SK-N-SH treated with all-trans-retinoic acid at 6 μM for 48 hours (cell line): ENCODE results near the gene MMS22L.

Experiments used
- ATAC-seq: fragments of 200-7000 bp; cut with Tn5 transposase; 3 replicates; pipeline ENCODE4 v1.9.1; 2020; ENCODE audit warnings: mild to moderate bottlenecking, moderate library complexity
- ARNTL ChIP-seq: fragments of 450-650 bp; formaldehyde crosslinking; IDR thresholded peaks from 2 replicates; pipeline ENCODE4 v1.5.0; 2020; ENCODE audit warnings: low read depth, mild to moderate bottlenecking, moderate library complexity, borderline replicate concordance
- BACH2 ChIP-seq: fragments of 250-450 bp; sonication (Bioruptor Pico); IDR thresholded peaks from 2 replicates; pipeline ENCODE4 v1.9.0; 2021; ENCODE audit warnings: mild to moderate bottlenecking, borderline replicate concordance
- CREB5 ChIP-seq: fragments of 250-450 bp; sonication (Bioruptor Pico); IDR thresholded peaks from 2 replicates; pipeline ENCODE4 v1.5.1; 2020; ENCODE audit warnings: low read depth, mild to moderate bottlenecking, moderate library complexity
- CSDC2 ChIP-seq: fragments of 250-450 bp; sonication (Bioruptor Pico); IDR thresholded peaks from 2 replicates; pipeline ENCODE4 v1.5.0; 2020; ENCODE audit warnings: mild to moderate bottlenecking, moderate library complexity
- CSRNP3 ChIP-seq: fragments of 250-450 bp; sonication (Bioruptor Pico); IDR thresholded peaks from 2 replicates; pipeline ENCODE4 v1.5.1; 2021; ENCODE audit warnings: mild to moderate bottlenecking, moderate library complexity
- ESRRG ChIP-seq: fragments of 250-450 bp; sonication (Bioruptor Pico); IDR thresholded peaks from 2 replicates; pipeline ENCODE4 v1.6.1; 2021; ENCODE audit warnings: mild to moderate bottlenecking
- GLIS3 ChIP-seq: fragments of 250-450 bp; sonication (Bioruptor Pico); IDR thresholded peaks from 2 replicates; pipeline ENCODE4 v1.5.0; 2020; ENCODE audit warnings: mild to moderate bottlenecking, moderate library complexity
- ISL1 ChIP-seq: fragments of 250-450 bp; sonication (Bioruptor Pico); IDR thresholded peaks from 2 replicates; pipeline ENCODE4 v2.1.2; 2022; ENCODE audit warnings: mild to moderate bottlenecking, moderate library complexity
- PATZ1 ChIP-seq: fragments of 250-450 bp; sonication (Bioruptor Pico); IDR thresholded peaks from 2 replicates; pipeline ENCODE4 v1.8.0; 2020; ENCODE audit warnings: mild to moderate bottlenecking, moderate library complexity, borderline replicate concordance
- PPARA ChIP-seq: fragments of 250-450 bp; sonication (Bioruptor Pico); IDR thresholded peaks from 2 replicates; pipeline ENCODE4 v1.5.0; 2020; ENCODE audit warnings: mild to moderate bottlenecking, borderline replicate concordance
- RARB ChIP-seq: fragments of 250-450 bp; sonication (Bioruptor Pico); IDR thresholded peaks from 2 replicates; pipeline ENCODE4 v1.8.0; 2021; ENCODE audit warnings: mild to moderate bottlenecking, moderate library complexity
- SNAI2 ChIP-seq: fragments of 250-450 bp; sonication (Bioruptor Pico); IDR thresholded peaks from 2 replicates; pipeline ENCODE4 v1.5.0; 2020; ENCODE audit warnings: mild to moderate bottlenecking, moderate library complexity
- TCF4 ChIP-seq: fragments of 250-450 bp; sonication (Bioruptor Pico); IDR thresholded peaks from 2 replicates; pipeline ENCODE4 v1.8.0; 2021; ENCODE audit warnings: mild to moderate bottlenecking, moderate library complexity, borderline replicate concordance
- TOX ChIP-seq: fragments of 250-450 bp; sonication (Bioruptor Pico); IDR thresholded peaks from 2 replicates; pipeline ENCODE4 v1.8.0; 2021; ENCODE audit warnings: mild to moderate bottlenecking, moderate library complexity, borderline replicate concordance
- TSHZ2 ChIP-seq: fragments of 250-450 bp; sonication (Bioruptor Pico); IDR thresholded peaks from 2 replicates; pipeline ENCODE4 v1.5.0; 2020; ENCODE audit warnings: mild to moderate bottlenecking, moderate library complexity
- ZC3H10 ChIP-seq: fragments of 250-450 bp; sonication (Bioruptor Pico); IDR thresholded peaks from 2 replicates; pipeline ENCODE4 v1.5.1; 2021; ENCODE audit warnings: mild to moderate bottlenecking, moderate library complexity
- ZFP3 ChIP-seq: fragments of 250-450 bp; sonication (Bioruptor Pico); IDR thresholded peaks from 2 replicates; pipeline ENCODE4 v1.5.0; 2020; ENCODE audit warnings: mild to moderate bottlenecking, moderate library complexity
- ZFP30 ChIP-seq: fragments of 450-650 bp; formaldehyde crosslinking; IDR thresholded peaks from 2 replicates; pipeline ENCODE4 v1.5.0; 2022; ENCODE audit warnings: mild to moderate bottlenecking, moderate library complexity
- ZNF565 ChIP-seq: fragments of 450-650 bp; formaldehyde crosslinking; conservative IDR thresholded peaks from 2 replicates; pipeline ENCODE4 v1.5.0; 2020; ENCODE audit warnings: low read depth, mild to moderate bottlenecking, moderate library complexity
- ZNF70 ChIP-seq: fragments of 450-650 bp; formaldehyde crosslinking; IDR thresholded peaks from 2 replicates; pipeline ENCODE4 v1.5.0; 2020; ENCODE audit warnings: mild to moderate bottlenecking, moderate library complexity
- ZNF8 ChIP-seq: fragments of 450-650 bp; formaldehyde crosslinking; IDR thresholded peaks from 2 replicates; pipeline ENCODE4 v1.5.0; 2020; ENCODE audit warnings: mild to moderate bottlenecking, moderate library complexity
- TF ChIP-seq, protein P1 (sequence below): fragments of 250-450 bp; sonication (Bioruptor Pico); IDR thresholded peaks from 2 replicates; pipeline ENCODE4 v1.8.0; 2021; ENCODE audit warnings: low read depth, mild to moderate bottlenecking, moderate library complexity, borderline replicate concordance

MMS22L gene

DNA sequence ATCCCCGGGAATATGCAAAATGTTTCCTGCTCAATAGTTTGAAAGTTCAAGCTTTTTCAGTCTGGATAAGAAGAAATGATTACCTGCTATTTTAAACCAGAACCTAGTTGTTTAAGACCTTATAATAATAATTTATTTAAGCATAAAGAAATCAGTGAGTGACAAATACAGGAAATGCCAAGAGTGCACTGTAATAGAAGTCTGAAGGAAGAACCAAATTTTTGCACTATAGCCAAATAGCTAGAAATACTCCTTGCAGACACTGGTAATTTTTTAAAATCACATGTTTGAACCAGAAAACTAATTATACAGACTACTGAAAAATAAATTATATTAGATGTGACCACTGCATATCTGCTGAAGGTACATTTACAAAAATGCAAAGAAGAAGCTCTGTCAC, 93.2 kb downstream of the MMS22L start:
- TF ChIP-seq ISL1 (CRISPR knock-in tag) (peak; percentile 58), PPARA (no peak), CREB5 (CRISPR knock-in tag) (no peak)
- TF ChIP-seq, all 23 proteins: peak for 1
- peak; percentile 83 for ATAC-seq

GRCh38 chr6:97187951-97188350, 95.1 kb downstream of the MMS22L start:
- ATAC-seq, result no peak
- TF ChIP-seq ZNF565, result no peak
- TF ChIP-seq CSDC2 (CRISPR knock-in tag), result no peak
- no peak for TF ChIP-seq TCF4 (CRISPR knock-in tag)
- TF ChIP-seq ZFP30 (CRISPR knock-in tag), result no peak
- no peak for TF ChIP-seq ZC3H10 (CRISPR knock-in tag)
- TF ChIP-seq ZNF8 (CRISPR knock-in tag), result no peak
- TF ChIP-seq CREB5 (CRISPR knock-in tag), result no peak
- TF ChIP-seq ZNF70 (CRISPR knock-in tag), result no peak
- TF ChIP-seq, protein P1, sequence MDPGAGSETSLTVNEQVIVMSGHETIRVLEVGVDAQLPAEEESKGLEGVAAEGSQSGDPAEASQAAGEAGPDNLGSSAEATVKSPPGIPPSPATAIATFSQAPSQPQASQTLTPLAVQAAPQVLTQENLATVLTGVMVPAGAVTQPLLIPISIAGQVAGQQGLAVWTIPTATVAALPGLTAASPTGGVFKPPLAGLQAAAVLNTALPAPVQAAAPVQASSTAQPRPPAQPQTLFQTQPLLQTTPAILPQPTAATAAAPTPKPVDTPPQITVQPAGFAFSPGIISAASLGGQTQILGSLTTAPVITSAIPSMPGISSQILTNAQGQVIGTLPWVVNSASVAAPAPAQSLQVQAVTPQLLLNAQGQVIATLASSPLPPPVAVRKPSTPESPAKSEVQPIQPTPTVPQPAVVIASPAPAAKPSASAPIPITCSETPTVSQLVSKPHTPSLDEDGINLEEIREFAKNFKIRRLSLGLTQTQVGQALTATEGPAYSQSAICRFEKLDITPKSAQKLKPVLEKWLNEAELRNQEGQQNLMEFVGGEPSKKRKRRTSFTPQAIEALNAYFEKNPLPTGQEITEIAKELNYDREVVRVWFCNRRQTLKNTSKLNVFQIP (CRISPR knock-in tag), result no peak
- TF ChIP-seq ISL1 (CRISPR knock-in tag), result no peak
- no peak for TF ChIP-seq RARB (CRISPR knock-in tag)
- no peak for TF ChIP-seq CSRNP3 (CRISPR knock-in tag)
- no peak for TF ChIP-seq TSHZ2 (CRISPR knock-in tag)
- TF ChIP-seq PATZ1 (CRISPR knock-in tag), result no peak
- no peak for TF ChIP-seq ARNTL (CRISPR knock-in tag)
- no peak for TF ChIP-seq TOX
- TF ChIP-seq SNAI2, result no peak
- TF ChIP-seq BACH2 (CRISPR knock-in tag), result no peak

DNA sequence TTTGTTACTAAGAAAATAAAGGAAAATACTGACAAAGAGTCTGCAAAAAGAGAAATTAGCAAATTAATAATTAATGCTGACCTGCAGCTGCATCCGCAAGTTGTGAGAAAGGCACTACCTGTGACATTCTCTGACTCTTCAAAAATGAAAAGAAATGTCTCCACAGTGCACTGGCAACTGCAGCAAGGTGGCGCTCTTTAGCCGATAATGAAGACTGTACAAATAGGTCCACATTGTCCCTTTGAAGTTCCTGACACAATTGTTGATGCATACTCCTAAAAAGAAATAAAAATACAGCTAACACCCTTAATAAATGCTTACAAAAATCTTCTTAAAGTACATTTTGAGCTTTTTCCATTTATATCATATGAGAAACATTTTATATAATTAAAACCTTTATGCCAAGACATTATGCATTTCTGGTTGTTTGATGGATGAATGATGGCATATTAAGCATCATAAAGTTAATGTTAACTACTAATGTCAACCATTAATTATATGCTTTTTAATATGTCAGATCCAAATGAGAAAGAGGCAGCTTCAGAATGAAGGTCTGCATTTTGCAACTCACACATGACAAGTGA, 96.5 kb downstream of the MMS22L start:
- peak; percentile 91 for ATAC-seq
- no peak for TF ChIP-seq ZFP3
- TF ChIP-seq GLIS3 (CRISPR knock-in tag), result no peak
- TF ChIP-seq ISL1 (CRISPR knock-in tag), result no peak
- TF ChIP-seq ZNF70 (CRISPR knock-in tag), result no peak
- no peak for TF ChIP-seq ESRRG
- no peak for TF ChIP-seq TOX
- TF ChIP-seq PATZ1 (CRISPR knock-in tag), result no peak
- TF ChIP-seq, all 23 proteins: peak for 0
